GM12878 (cell line): ENCODE measurements around the gene MDK. TPM values are rescaled to one million over a fixed set of nuclear protein-coding genes. Genes with fewer than 3 reads are reported as not detected.

Experiments
- ATAC-seq: fragments of 200-7000 bp; cut with Tn5 transposase; 3 replicates; pipeline ENCODE4 v1.9.1; 2020; ENCODE audit warnings: mild to moderate bottlenecking, moderate library complexity
- BruUV-seq: library from RNA; stranded (reverse); fragments of 400-500 nt; replicated peaks from 2 replicates; lab custom pipeline; 2021; lab: Mats Ljungman, UMichigan
- CTCF ChIA-PET: fragments of 300-600 bp; sonication (Branson Sonifier 250); formaldehyde crosslinking; extraction: SDS; loops from one replicate; lab custom pipeline; 2021; ENCODE audit warnings: inconsistent platforms; lab: Yijun Ruan, JAX
- POLR2A ChIA-PET: fragments of 350-600 bp; formaldehyde crosslinking; extraction: SDS; loops from one replicate; lab custom pipeline; 2021; ENCODE audit warnings: inconsistent platforms; lab: Charles Lee
- RAD21 ChIA-PET: fragments of 300-600 bp; sonication (Branson Sonifier 250); formaldehyde crosslinking; loops from one replicate; lab custom pipeline; 2023; ENCODE audit warnings: antibody characterized with exemption; ENCODE audit not compliant: unreplicated experiment; lab: Charles Lee
- SMC1A ChIA-PET: fragments of 300-600 bp; sonication (Branson Sonifier 250); formaldehyde crosslinking; loops from one replicate; lab custom pipeline; 2023; ENCODE audit not compliant: unreplicated experiment, uncharacterized antibody; lab: Charles Lee
- DNase-seq: peaks from one replicate; pipeline ENCODE4 v3.0.0-alpha.2; 2011; ENCODE audit warnings: low read depth, low spot score
- FAIRE-seq: peaks from 3 replicates; lab custom pipeline; 2011; peaks lifted over from hg19 to GRCh38; lab: Jason Lieb, UNC
- H2AFZ ChIP-seq: 2 replicates; pipeline ENCODE4 v1.6.0; 2011; ENCODE audit warnings: low read depth, low read length, control low read depth; ENCODE audit not compliant: control insufficient read depth
- H3K27ac ChIP-seq: 2 replicates; pipeline ENCODE4 v1.5.1; 2011; ENCODE audit warnings: control low read depth; ENCODE audit not compliant: control insufficient read depth, insufficient read depth
- H3K27me3 ChIP-seq, 2 experiments: replicated peaks in 1 of 2; 2 replicates each; pipeline versions ENCODE4 v1.6.0 to v1.6.1; 2011; ENCODE audit warnings: low read length in 1 of 2; ENCODE audit not compliant: control insufficient read depth in 2 of 2, insufficient read depth in 2 of 2
- H3K36me3 ChIP-seq, 2 experiments: 2 replicates each; pipeline ENCODE4 v1.5.1; 2011; ENCODE audit warnings: low read length in 1 of 2; ENCODE audit not compliant: control insufficient read depth in 2 of 2, insufficient read depth in 2 of 2
- H3K4me1 ChIP-seq: 2 replicates; pipeline ENCODE4 v1.6.1; 2011; ENCODE audit warnings: mild to moderate bottlenecking, low read length, moderate library complexity, mixed read lengths; ENCODE audit not compliant: control insufficient read depth, insufficient read depth
- H3K4me2 ChIP-seq: 2 replicates; pipeline ENCODE4 v1.6.0; 2011; ENCODE audit warnings: control low read depth; ENCODE audit not compliant: control insufficient read depth, insufficient read depth
- H3K4me3 ChIP-seq: fragments of 200-600 bp; sonication (generic); 2 replicates; pipeline ENCODE4 v1.5.1; 2016
- H3K79me2 ChIP-seq: 2 replicates; pipeline ENCODE4 v1.6.0; 2011; ENCODE audit warnings: low read length; ENCODE audit not compliant: control insufficient read depth, insufficient read depth
- H3K9ac ChIP-seq: 2 replicates; pipeline ENCODE4 v1.8.0; 2011; ENCODE audit warnings: low read length, control low read depth, mixed read lengths; ENCODE audit not compliant: control insufficient read depth, insufficient read depth
- H3K9me3 ChIP-seq: replicated peaks from 3 replicates; pipeline ENCODE4 v1.5.1; 2011; ENCODE audit warnings: mild to moderate bottlenecking, low read length; ENCODE audit not compliant: control insufficient read depth, insufficient read depth
- H4K20me1 ChIP-seq: 2 replicates; pipeline ENCODE4 v1.6.0; 2011; ENCODE audit not compliant: control insufficient read depth, insufficient read depth
- CEBPB ChIP-seq, 2 experiments: fragments of 150-350 bp in 1 of 2; IDR thresholded peaks; 2 replicates each; pipeline ENCODE4 v1.6.1; 2012 to 2014; ENCODE audit warnings: low read depth in 2 of 2, low read length in 2 of 2, borderline replicate concordance in 1 of 2, inconsistent platforms in 1 of 2
- KDM1A ChIP-seq: fragments of 200-600 bp; sonication (generic); IDR thresholded peaks from 2 replicates; pipeline ENCODE4 v1.6.1; 2016; ENCODE audit warnings: borderline replicate concordance
- MAX ChIP-seq: IDR thresholded peaks from 2 replicates; pipeline ENCODE4 v1.6.1; 2012; ENCODE audit warnings: low read depth, low read length, improper control_type of control experiment
- SMAD1 ChIP-seq: fragments of 450-650 bp; IDR thresholded peaks from 2 replicates; pipeline ENCODE4 v1.6.1; 2018; ENCODE audit warnings: mild to moderate bottlenecking, low read depth; ENCODE audit not compliant: partially characterized antibody
- SMC3 ChIP-seq: IDR thresholded peaks from 2 replicates; pipeline ENCODE4 v1.6.1; 2011; ENCODE audit warnings: low read length, improper control_type of control experiment, borderline replicate concordance
- WRNIP1 ChIP-seq: IDR thresholded peaks from 2 replicates; pipeline ENCODE4 v1.6.1; 2011; ENCODE audit warnings: low read depth, low read length, improper control_type of control experiment, borderline replicate concordance
- ZBTB40 ChIP-seq: fragments of 450-650 bp; IDR thresholded peaks from 2 replicates; pipeline ENCODE4 v1.6.1; 2016; ENCODE audit warnings: mild to moderate bottlenecking, moderate library complexity, borderline replicate concordance
- WGBS: methylation state at CpG from one replicate; pipeline ENCODE4 v1.1.6; 2016; ENCODE audit warnings: low lambda C conversion rate; ENCODE audit not compliant: insufficient replicate concordance, insufficient coverage; ENCODE audit errors: missing lambda C conversion rate; 5-methylcytosine and 5-hydroxymethylcytosine counted together
- in situ Hi-C: fragments of 300-500 bp; cut with MboI; formaldehyde crosslinking; loops from 9 replicates; pipeline ENCODE4 v1.14.3; 2018; ENCODE audit warnings: mixed read lengths
- intact Hi-C: fragments of 100-400 bp; cut with micrococcal nuclease; formaldehyde crosslinking; loops from one replicate; pipeline ENCODE4 v1.14.2; 2022; ENCODE audit not compliant: unreplicated experiment
- polyA plus RNA-seq, 11 experiments: library from polyadenylated mRNA; depleted of rRNA in 4 of 11; unstranded in 6 of 11; stranded (reverse) in 5 of 11; fragments of >200 nt; fragmentation: Nextera tagmentation in 4 of 11; fragmentation: Illumina TruSeq in 1 of 11; extraction: Ambion mirVana in 4 of 11; extraction: Trizol in 1 of 11; gene quantifications; 1 replicate in 1 of 11; 2 replicates in 10 of 11; pipeline versions ENCODE4 v1.2.1 to v1.2.3, GENCODE V29; 2011 to 2016; ENCODE audit warnings: inconsistent platforms in 2 of 11, missing spikeins in 2 of 11, low read depth in 1 of 11
- total RNA-seq, 4 experiments: library from RNA; depleted of rRNA in 3 of 4; stranded (reverse); fragments of >200 nt in 3 of 4; fragmentation: Illumina TruSeq in 1 of 4; extraction: Trizol in 1 of 4; gene quantifications; 2 replicates each; pipeline versions ENCODE4 v1.2.1 to v1.2.3, GENCODE V29; 2013 to 2021

Gene MDK
- total and polyA plus RNA-seq, 10 of the 15 experiments (the other 5 are each of a cell fraction or from before 2014, with no cell fraction given), result 0.77 to 17.8 (median 9.9) TPM

- H2AFZ ChIP-seq, result no peak overlapping the region
- in situ Hi-C loops, result no loop called here
- FAIRE-seq, result no peak
- no peak for ATAC-seq
- H3K9ac ChIP-seq, result no peak overlapping the region
- RAD21 ChIA-PET, result no interaction called here
- peaks cover 13 to 20% of the 10 kb centered on the region in 2 experiments for H3K36me3 ChIP-seq
- H4K20me1 ChIP-seq, result no peaks in the 10 kb centered on the region
- intact Hi-C loops, result no loop called here
- TF ChIP-seq SMAD1, result no peak
- TF ChIP-seq SMC3, result no peak
- no peak for TF ChIP-seq CEBPB (IDR thresholded peaks at IDR 0.05; ENCODE audit: borderline replicate concordance in 1 of 2, low read depth in 2 of 2, low read length in 2 of 2)
- TF ChIP-seq ZBTB40, result no peak
- TF ChIP-seq WRNIP1, result no peak
- TF ChIP-seq MAX, result no peak
- no peak for TF ChIP-seq KDM1A
- TF ChIP-seq, all 136 proteins: peak for 0
- H3K4me1 ChIP-seq, result no peaks in the 10 kb centered on the region
- no TSS peak for BruUV-seq
- 85% methylated on average over 7 of the region's 7 CpGs for WGBS
- no peak overlapping the region for H3K4me2 ChIP-seq
- H3K27me3 ChIP-seq, result no peaks in the 10 kb centered on the region
- no peaks in the 10 kb centered on the region for H3K79me2 ChIP-seq
- H3K9me3 ChIP-seq, result no peaks in the 10 kb centered on the region
- ChIA-PET SMC1A (no interaction called here), POLR2A (interaction anchor here (1.2 kb wide), 1 partner anchor 18 kb away, joined by 3 read pairs; no protein-coding TSS in a partner anchor), CTCF (interaction anchor here (0.8 to 1.3 kb wide), 2 partner anchors 14 to 111 kb away, joined by 3 read pairs; no protein-coding TSS in a partner anchor)
- DNase-seq, result no peak
- no peak overlapping the region for H3K4me3 ChIP-seq
- no peak overlapping the region for H3K27ac ChIP-seq
Observed at GRCh38 chr11:46417711-46418110, 36.2 kb downstream of the MDK start.
